ENCODE data around the gene LPP.

GRCh38 chr3:188266562-188267274, 112.8 kb downstream of the LPP start:
- TF ChIP-seq CTCF (IDR thresholded peaks at IDR 0.05 in 2 of 3, conservative IDR thresholded peaks at IDR 0.05 in 1 of 3; ENCODE audit: borderline replicate concordance in 1 of 3, insufficient read depth in 1 of 3, low read depth in 2 of 3, low read length in 2 of 3) (no peak), EZH2 (IDR thresholded peaks at IDR 0.05) (no peak), SIN3A (IDR thresholded peaks at IDR 0.05; ENCODE audit: low read depth) (no peak), JUND (IDR thresholded peaks at IDR 0.05) (no peak), TCF7L2 (IDR thresholded peaks at IDR 0.05; ENCODE audit: borderline replicate concordance, extremely low read depth, insufficient read depth, insufficient read length) (no peak), POLR2A (IDR thresholded peaks at IDR 0.05; ENCODE audit: borderline replicate concordance, extremely low read depth, insufficient read depth, insufficient read length) (no peak)
